GM21528 (cell line): Measurements from ENCODE around the gene ASPHD2.
A peak's percentile ranks its signal among the peaks of the same experiment; 100 is the strongest.
"Not testable (repeated sequence)": the region's sequence is repeated elsewhere in the genome, so short reads cannot be mapped to it uniquely, and the experiment has no call there.

ENCODE experiments used
- ATAC-seq: cut with Tn5 transposase; IDR thresholded peaks from one replicate; pipeline ENCODE4 v1.9.1; 2021; ENCODE audit warnings: mild to moderate bottlenecking, moderate library complexity; ENCODE audit not compliant: unreplicated experiment, low FRiP score

The ASPHD2 gene

GRCh38 chr22:26416256-26416655 is 12.8 kb upstream of the ASPHD2 start:
- no peak for ATAC-seq

- ATAC-seq, result no peak
Measured at GRCh38 chr22:26416670-26417276, 12.3 kb upstream of the ASPHD2 start.

- no peak for ATAC-seq
Measured at GRCh38 chr22:26417406-26417805, 11.7 kb upstream of the ASPHD2 start.

GRCh38 chr22:26418620-26419019 is 10.4 kb upstream of the ASPHD2 start:
- no peak for ATAC-seq

GRCh38 chr22:26426924-26427323 is 2.1 kb upstream of the ASPHD2 start:
- ATAC-seq, result no peak

GRCh38 chr22:26429458-26430286 is 612 bp downstream of the ASPHD2 start:
- ATAC-seq, result peak; percentile 7

GRCh38 chr22:26430600-26430999 is 1.5 kb downstream of the ASPHD2 start:
- ATAC-seq, result no peak

GRCh38 chr22:26431261-26431995 is 2.4 kb downstream of the ASPHD2 start:
- no peak for ATAC-seq

GRCh38 chr22:26432619-26433311 is 3.7 kb downstream of the ASPHD2 start:
- ATAC-seq, result no peak

GRCh38 chr22:26433805-26434204 is 4.7 kb downstream of the ASPHD2 start:
- no peak for ATAC-seq

GRCh38 chr22:26435327-26436093 is 6.5 kb downstream of the ASPHD2 start:
- no peak for ATAC-seq

- ATAC-seq, result no peak
Measured at GRCh38 chr22:26436903-26437515, 7.9 kb downstream of the ASPHD2 start.

GRCh38 chr22:26437694-26438392 is 8.8 kb downstream of the ASPHD2 start:
- ATAC-seq, result no peak

- ATAC-seq, result not testable (repeated sequence)
Measured at GRCh38 chr22:26438776-26439175, 9.7 kb downstream of the ASPHD2 start.

- ATAC-seq, result no peak
Measured at GRCh38 chr22:26439559-26439958, 10.5 kb downstream of the ASPHD2 start.

GRCh38 chr22:26442086-26442756 is 13.2 kb downstream of the ASPHD2 start:
- no peak for ATAC-seq

- ATAC-seq, result no peak
Measured at GRCh38 chr22:26443901-26444690, 15.0 kb downstream of the ASPHD2 start.

- ATAC-seq, result no peak
Measured at GRCh38 chr22:26444777-26445176, 15.7 kb downstream of the ASPHD2 start.
